Fibroblast of skin of scalp (primary cell): ENCODE measurements around the gene LSAMP.
A peak's percentile ranks its signal among the peaks of the same experiment; 100 is the strongest.
"Not testable (repeated sequence)": the region's sequence is repeated elsewhere in the genome, so short reads cannot be mapped to it uniquely, and the experiment has no call there.

Source experiments
- DNase-seq: peaks from one replicate; pipeline ENCODE4 v3.0.0-alpha.2; 2013

Gene LSAMP

DNA sequence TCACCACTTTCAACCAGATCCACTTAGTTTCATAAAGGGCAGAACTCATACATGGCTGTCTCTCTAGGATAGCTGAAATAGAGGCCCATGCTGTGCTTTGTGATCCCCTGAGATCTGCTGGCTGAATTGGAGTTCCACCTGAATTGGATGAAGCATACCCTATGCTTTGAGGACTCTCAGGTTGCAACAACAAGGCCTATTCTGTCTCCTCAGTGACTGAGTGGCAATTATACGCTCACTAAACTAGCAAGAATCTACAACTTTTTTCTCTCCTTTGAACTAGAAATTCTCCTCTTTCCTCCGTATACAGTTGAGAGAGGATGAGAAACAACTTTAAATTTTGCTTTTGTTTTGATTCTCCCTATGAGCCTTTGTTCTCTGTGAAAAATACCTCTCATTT, 348.7 kb downstream of the LSAMP start:
- DNase-seq, result no peak

DNA sequence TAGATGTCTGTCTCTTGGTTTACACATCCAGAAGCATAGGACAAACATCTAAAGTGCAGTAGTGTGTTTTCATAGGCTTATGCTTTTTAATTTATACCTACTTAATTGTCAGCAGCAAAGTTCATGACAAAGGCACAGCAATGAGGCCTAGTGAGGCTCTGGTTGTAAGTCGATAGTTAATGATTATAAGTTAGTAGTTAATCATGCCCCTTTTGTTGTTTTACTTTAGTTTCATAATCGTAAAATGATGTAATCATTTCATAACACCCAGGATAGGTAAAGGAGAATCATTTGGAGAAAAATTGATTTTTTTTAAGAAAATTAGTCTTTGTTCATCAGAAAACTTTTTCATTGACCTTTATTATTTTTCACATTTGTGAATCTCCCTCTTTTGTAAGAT, 351.9 kb downstream of the LSAMP start:
- DNase-seq, result no peak

DNA sequence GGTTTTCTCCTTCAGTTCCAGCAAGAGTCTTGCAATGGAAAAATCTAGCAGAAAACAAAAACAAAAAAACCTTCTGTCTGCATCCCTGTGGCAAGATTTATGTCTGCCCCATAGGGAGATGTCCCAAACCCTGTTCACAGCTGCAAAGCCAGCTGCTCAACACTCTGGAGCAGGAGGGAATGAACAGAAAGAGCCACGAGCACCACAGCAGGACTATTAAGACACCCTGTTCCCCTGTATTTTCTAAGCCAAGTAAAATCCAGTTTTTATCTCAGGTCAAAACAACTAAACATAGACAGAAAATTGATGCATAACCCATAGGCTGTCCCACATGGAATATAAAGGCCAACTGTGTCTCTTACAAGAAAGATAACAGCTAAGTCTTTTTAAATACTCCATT, 357.9 kb downstream of the LSAMP start:
- no peak for DNase-seq

DNA sequence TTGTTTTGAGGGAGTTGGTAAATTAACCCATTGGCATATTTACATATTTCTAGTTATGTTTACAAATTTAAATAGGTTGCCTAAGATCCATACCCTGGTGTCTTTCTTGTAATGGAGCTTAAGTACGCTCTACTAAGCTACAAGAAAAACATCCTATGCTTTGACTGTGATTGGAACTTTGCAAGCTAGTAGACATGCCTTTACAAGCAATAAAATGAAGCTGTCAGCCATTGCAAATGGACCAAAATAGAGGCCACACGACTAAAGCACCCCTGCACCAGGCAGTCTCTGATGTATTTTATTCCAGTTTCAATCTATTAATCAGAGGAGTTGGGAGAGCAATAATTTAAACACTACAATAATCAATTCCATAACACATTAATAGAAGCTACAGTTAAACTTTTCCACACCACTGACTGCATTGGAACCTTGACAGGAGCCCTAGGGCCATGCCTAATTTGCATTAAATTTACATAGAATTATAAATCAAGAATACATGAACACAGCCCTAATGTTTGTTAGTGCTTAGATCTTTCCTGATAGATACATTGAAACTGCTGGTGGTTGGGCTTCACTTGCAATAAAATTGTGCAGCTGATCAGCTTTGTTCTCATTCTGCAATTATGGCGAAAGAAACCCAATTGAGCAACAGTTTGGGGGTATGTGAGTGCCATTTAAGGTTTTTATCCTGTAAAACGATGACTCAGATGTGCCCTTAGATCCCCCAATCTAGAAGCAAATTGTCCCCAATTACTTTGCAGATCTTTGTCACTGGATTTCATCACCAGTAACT, 360.1 kb downstream of the LSAMP start:
- DNase-seq, result no peak

DNA sequence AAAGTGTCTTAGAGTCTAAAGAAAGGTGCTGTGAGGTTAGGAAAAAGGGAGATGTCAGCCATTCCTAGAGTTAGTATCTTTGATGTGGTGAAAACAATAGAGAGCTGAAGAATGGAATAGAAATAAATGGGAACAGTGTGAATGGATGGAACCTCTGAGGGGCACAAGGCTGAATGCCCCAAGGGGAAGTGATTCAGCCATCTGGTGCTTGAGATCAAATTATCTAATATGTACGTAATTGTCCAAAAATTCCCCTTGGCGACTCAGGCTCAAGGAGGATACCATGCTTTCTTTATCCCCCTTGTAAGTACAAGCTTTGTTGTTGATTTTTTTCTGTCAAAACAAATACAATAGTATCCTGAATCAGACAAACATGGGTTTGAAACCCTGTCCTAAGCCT, 361.6 kb downstream of the LSAMP start:
- peak; percentile 8 for DNase-seq

DNA sequence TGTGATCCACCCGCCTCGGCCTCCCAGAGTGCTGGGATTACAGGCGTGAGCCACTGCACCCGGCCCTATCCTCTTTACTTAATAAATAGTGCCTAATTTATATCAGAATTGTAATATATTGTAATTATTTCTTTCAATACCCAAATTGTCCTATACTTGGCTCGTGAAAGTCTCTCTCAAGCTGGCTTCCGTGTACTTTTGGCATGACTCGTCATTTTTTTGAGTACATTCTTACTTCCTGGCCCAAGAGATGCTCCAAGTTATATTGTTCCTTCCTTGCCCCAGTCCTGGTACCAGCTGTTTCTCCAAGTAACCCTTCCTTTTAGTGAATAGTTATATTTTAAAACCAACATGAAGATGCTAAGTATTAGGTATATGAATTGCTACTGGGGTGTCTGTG, 366.7 kb downstream of the LSAMP start:
- no peak for DNase-seq

DNA sequence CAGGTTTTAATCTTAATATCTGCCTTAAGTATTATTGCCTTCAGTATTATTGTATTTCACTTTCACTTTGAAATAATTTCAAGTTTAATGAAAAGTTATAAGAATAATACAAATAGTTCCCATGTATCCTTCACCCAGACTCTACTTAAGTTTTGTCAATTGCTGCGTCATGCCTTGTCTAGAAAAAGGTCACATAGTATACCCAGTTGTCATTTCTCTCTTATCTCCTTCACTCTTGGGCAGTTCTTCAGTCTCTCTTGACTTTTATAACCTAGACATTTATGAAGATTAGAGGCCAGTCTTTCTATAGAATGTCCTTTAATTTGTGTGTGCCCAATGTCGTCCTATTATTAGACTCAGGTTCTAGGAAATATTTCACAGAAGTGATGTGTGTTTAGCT, 367.7 kb downstream of the LSAMP start:
- no peak for DNase-seq

DNA sequence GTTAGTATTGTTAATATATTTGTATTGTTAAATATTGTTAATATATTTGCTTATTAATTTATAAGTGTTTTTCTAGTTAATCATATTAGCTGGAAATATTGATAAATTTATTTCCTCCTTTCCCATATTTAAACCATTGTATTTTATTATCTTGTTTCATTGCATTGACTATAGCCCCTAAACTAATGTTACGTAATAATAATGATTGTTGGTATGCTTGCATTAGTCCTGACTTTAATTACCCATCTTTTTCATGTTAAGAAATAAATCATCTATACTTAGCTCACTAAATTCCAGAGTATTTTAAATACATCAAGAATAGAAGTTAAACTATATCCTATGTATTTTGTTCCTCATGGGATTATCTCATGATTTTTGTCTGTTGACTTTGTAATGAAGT, 368.2 kb downstream of the LSAMP start:
- DNase-seq, result no peak

DNA sequence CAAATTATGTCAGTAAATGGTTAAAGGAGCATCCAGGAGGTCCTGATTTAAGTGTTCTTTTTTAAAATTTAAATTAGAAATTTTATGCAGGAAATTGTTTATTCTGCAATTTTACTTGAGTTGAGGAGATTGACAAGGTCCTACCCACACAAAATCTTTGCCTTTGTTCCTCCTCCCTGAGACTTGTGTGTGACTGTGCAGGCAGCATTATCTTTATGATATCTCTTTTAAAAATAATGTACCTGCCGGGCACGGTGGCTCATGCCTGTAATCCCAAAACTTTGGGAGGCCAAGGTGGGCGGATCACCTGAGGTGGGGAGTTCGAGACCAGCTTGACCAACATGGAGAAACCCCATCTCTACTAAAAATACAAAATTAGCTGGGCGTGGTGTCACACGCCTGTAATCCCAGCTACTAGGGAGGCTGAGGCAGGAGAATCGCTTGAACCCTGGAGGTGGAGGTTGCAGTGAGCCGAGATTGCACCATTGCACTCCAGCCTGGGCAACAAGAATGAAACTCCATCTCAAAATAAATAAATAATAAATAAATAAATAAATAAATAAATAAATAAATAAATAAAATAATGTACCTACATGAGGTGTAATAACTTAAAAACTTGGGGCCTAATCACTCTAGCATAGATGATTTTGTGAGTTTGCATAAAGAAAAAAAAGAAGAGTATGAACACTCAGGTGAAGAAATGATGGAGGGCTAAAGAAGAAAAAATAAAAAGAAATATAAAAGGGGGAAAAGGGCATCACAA, 374.6 kb downstream of the LSAMP start:
- DNase-seq, result not testable (repeated sequence)

DNA sequence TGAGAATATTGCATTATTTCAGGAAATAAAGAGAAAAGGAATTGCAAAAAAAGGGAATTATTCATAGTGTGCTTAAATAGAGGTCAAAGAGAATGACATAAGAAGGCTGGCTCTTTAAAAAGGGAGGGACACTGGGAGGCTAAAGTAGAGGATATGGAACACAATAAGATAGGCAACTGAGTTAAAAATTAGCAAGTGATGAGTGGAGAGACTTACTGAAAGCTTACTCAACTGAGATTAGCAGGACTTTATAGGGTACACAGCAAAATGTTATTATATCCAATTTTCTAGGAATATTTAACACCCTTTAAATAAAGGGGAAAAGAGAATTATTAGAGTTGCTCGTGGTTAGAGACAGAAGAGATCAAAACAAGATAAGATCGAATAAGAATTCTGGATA, 375.2 kb downstream of the LSAMP start:
- DNase-seq, result no peak

DNA sequence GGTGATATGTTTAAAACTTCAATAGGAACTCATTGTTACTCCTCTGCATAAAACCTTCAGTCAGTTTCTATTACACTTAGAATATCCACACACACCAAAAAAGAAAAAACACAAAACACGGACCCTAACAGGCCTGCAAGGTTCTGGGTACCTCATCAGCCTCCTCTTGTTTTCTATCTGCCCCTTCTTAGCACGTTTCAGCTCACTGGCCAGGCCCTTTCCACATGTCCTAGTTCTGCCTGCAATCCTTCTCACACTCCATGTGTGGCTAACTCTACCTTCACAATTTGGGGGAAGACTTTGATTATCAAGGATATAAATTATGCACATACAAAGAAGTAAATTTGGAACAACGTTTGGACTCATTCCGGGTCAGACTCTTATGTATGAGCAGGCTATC, 376.3 kb downstream of the LSAMP start:
- DNase-seq, result no peak

DNA sequence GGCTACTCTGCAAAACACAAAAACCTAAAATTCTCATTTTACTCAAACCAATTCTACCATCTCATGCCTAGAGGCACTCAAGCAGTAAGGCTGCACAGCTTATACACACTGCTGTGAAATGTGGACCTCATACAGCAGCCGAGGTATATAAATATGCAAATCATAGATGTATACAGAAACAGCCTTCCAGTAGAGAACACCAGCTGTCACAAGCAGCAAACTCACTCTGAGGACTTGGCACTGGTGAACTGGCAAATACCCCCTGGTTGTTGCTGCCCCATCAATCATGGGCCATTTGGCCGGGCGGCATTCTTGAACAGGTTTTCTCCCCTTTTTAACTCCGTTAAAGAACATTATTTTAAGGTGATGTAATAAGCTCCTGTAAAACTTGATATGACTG, 378.0 kb downstream of the LSAMP start:
- DNase-seq, result no peak

DNA sequence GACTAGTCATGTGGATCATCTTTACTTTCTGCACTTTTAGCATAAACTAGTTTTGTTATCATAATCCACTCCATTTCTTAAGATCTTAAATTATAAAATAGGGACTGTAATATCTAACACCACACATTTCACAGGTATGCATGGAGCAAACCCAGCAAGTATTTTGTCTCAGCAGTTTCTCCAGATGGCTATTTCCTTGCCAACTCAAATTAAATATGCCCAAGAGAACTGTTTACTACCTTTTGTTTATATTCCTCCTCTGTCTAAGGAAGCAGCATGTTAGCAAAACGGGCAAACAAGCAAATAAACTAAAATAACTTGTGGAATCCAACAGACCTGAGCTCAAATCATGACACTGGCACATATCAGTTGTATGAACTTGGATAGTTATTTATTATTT, 379.8 kb downstream of the LSAMP start:
- no peak for DNase-seq

DNA sequence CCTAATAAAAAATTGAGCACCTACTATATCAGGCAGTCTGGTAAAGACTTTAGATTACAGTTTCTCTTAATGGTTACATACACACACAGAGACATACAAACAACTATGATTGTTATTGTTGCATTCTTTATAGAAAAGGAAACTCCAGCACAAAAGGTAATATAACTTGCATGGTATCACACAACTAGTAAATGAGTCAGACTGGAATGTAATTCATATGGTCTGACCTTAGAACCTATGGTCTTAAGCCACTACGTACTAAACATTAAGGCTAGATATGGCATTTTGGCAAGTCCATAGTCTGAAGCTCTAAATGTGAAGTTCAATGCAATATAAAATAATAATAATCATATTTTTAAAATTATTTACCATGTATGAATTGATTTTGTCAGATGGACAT, 380.6 kb downstream of the LSAMP start:
- DNase-seq, result no peak

DNA sequence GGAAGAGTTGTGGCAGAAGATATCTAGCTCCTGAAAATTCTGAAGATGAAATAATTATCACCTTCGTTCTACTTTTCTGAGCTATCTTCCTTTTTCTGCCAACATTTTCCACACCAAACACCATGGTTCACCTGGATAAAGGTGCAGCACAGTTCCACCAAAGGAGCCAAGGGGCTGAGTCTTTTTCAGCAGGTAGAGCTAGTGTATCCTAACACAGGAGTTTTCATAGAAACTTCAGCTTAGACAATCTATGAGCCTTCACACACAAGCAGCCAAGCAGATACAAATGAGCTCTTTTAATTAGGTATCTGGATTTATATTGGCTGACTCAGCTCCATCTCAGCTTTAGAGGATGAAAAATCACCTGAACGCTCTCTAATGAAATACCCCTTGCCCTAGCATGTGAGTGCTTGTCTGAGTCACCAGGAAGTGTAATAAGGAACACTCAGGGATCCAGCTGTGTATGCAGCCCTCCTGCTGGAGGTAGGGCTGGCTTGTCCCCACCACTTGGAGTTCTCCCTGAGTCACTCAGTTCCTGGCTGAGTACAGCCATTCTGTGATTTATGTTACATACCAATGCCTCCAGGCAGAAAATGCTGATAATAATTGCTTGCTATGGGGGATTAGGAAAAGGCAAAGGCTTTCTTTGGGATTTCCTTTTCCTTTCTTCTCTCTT, 385.7 kb downstream of the LSAMP start:
- peak; percentile 88 for DNase-seq

DNA sequence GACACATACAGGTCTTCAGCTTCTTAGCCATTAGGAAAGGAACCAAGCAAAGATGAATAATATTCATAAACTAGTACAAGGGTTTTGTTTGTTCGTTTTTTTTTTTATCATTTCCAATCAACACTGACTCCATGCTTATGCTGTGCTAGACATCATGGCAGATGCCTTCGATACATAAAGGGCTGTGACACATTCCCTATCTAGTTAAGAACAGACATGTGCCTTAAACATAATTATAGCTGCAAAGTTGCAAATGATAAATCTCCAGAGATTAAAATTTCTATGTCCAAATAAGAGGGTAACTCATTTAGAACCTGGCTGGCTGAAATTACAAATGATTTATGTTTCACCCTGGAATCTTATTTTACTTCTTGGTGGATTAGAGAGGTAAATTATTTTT, 386.4 kb downstream of the LSAMP start:
- DNase-seq, result no peak

DNA sequence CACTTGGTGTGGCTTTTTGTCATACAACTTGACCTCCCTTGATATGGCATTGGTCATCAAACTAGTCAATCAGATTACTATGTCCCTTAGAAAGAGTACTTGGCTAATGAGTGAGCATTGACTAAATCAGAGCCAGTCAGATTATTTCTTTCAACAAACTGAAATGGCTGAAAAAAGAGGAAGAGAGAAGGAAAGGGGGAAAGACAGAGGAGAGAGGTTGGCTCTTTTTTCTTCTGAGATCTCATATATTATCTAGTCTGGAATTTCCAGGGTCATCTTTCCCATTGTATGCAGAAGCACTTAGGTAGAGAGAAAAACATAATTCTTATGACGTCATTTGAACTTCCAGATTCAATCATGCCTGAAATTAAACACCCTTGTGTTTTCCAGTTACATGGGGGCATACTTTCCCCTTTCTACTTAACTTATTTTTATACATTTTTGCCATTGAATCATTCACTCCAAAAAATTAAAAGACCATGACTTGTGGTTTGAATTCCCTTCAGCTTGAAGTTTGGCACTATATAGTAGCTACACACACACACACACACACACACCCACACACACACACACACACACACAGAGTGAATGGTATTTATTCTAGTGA, 387.8 kb downstream of the LSAMP start:
- DNase-seq, result peak; percentile 34

DNA sequence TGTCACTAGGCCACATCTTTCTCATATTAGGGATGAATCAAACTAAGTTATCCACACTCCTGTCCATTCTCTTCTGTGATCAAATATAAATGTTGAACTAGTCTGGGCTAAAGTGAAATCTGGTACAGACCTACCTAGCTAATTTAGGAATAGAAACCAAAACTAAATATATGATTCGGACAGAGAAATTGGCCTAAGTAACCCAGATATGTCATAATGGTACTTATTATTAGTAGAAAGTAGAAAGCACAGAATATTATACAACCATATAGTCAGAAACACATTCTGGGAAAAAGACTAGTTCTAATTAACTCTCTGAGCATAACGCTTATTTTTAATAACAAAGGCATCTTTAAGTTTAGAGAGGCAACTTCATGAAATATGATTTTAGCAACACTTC, 389.0 kb downstream of the LSAMP start:
- DNase-seq, result no peak

DNA sequence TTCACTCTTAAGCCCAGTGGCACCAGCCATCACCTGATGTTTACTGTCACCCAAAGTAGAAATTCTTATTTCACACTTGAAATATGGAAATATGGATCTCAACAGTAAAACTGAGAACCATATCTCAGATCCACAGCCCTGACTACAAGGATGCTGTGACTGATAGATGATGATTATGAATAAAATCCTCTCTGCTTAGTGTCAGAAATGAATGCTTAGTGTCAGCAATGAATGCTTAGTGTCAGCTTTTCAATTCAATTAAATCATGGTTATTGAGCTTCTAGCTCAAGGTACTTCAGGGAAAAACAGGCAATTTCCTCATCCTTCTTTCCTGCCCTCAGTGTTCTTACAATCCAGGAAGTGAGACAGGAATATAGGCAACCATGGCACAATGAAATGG, 392.3 kb downstream of the LSAMP start:
- no peak for DNase-seq

DNA sequence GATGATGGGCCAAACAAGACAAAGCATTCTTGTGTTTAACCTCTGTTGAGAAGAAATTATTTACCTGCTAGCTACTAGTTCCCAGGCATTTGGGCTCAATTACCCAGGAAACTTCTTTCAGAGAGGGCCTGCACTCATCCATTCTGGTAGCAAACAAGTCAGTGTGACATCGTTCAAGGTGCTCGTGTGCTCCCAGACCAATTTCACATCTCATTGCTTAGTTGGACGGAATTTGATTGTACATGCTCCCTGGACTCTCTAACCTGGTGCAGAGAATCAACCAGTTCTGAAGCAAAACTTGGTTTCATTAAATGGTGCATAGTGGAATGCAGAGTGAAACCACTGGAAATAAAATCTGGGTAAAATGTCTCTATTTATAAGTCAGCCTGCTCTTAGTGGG, 392.7 kb downstream of the LSAMP start:
- no peak for DNase-seq

DNA sequence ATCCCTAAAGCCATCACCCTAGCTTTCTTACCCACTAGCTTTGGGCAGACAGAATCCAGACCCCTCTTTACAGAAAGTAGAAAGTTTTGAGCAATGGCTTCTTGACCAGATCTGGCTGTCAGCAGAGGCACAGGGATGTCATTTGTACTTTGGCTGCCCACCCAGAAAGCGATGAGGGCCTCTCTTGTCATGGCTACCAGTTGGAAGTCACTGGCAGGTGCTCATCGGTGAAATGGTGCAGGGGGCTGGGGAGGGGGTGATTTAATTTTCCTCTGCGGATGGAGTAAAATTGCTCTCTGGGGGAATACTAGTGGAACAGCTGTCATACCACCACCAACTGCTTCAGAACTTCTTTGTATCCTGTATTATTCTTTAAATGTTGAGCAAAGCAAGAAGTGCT, 393.7 kb downstream of the LSAMP start:
- DNase-seq, result no peak

DNA sequence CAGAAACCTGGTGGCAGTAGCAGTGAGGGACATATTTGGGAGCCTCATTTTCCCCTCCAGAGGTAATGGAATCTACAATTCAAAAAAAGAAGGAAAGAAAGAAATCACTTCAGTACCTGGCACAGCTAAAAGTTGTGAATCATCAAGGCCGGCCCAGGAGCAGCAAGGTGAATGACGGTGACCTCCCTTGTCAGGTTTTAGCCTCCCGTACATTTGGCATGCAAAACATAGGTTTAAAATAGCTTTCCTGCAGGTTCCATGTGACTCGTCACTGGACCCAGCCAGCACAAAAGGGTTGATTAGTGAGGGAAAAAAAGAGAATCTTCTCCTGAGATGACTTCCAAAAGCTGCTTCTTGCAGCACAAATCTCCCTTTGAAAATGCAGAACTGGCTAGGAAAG, 394.2 kb downstream of the LSAMP start:
- DNase-seq, result no peak

DNA sequence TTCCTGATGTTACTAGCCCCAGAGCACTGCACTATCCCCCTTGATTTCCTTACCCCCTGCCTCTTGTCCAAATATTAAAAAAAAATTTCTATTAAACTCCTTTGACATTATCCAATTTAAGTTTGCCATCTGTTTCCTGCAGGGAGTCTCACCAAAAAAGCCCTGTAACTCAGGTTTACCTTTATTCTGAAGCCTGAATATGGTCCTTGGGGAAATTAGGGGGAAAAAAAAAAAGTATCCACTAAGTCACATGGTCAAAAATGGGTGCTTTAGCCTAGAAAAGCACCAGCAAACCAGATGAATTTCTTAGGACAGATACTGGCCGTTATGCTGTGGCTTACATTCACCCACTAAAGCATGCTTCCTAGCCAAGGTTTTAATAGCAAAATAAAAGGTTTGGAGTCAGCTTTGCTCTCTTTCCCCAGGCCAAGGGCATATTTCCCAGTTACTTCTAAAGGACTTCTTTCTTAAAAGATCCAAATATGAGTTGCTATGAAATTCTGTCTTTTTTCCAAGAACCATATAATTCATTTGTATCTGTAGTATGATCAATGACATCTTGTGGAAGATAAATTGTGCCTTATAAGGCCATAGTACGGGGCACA, 394.9 kb downstream of the LSAMP start:
- DNase-seq, result no peak
